Measurements from ENCODE around the gene ITGBL1.

- TF ChIP-seq POLR2A (IDR thresholded peaks at IDR 0.05), result no peak
- no peak for TF ChIP-seq CTCF (IDR thresholded peaks at IDR 0.05)
Measured at GRCh38 chr13:101752432-101752831, 300.0 kb downstream of the ITGBL1 start.
